Tibial nerve (tissue), 4 donors: Measurements from ENCODE around the gene ST8SIA2.

Source experiments
- CTCF ChIP-seq, 5 experiments: fragments of 200-600 bp in 3 of 5; fragments of 450-650 bp in 2 of 5; sonication (generic) in 3 of 5; IDR thresholded peaks; one replicate each; pipeline ENCODE4 v1.5.1; 2016 to 2019; ENCODE audit warnings: antibody characterized with exemption in 5 of 5, mild to moderate bottlenecking in 3 of 5, moderate library complexity in 2 of 5
- EP300 ChIP-seq, 2 donors: sonication (generic); formaldehyde crosslinking; IDR thresholded peaks; one replicate each; pipeline ENCODE4 v1.6.1; 2017; ENCODE audit warnings: antibody characterized with exemption in 2 of 2, mild to moderate bottlenecking in 1 of 2
- POLR2A ChIP-seq, 2 donors: fragments of 450-650 bp; IDR thresholded peaks; one replicate each; pipeline ENCODE4 v1.6.1; 2017; ENCODE audit warnings: antibody characterized with exemption in 2 of 2, mild to moderate bottlenecking in 2 of 2, moderate library complexity in 2 of 2

GRCh38 chr15:92400980-92401787 lies 7.5 kb downstream of the ST8SIA2 start:
- TF ChIP-seq POLR2A (IDR thresholded peaks at IDR 0.05) (no peak), CTCF (IDR thresholded peaks at IDR 0.05) (no peak), EP300 (IDR thresholded peaks at IDR 0.05) (no peak)
